DOHH2 (cell line): ENCODE measurements around the gene B4GALT2.

Experiments used
- CTCF ChIP-seq: fragments of 200-600 bp; sonication (generic); IDR thresholded peaks from one replicate; pipeline ENCODE4 v1.5.1; 2014; ENCODE audit warnings: antibody characterized with exemption, mild to moderate bottlenecking, low read depth, low read length; ENCODE audit not compliant: poor library complexity, severe bottlenecking
- EZH2phosphoT487 ChIP-seq: fragments of 200-600 bp; sonication (generic); IDR thresholded peaks from 2 replicates; pipeline ENCODE4 v1.6.1; 2017; ENCODE audit warnings: borderline replicate concordance, mild to moderate bottlenecking, antibody characterized with exemption, low read length, moderate library complexity, mixed read lengths

GRCh38 chr1:43960798-43961197 lies 18.2 kb upstream of the B4GALT2 start:
- TF ChIP-seq CTCF (no peak), EZH2phosphoT487 (no peak)
